Stimulated activated CD4-positive, alpha-beta T cell treated with anti-CD3 and anti-CD28 coated beads, Interleukin-12 subunit alpha, Interleukin-12 subunit beta, amount 100 ng/mL, for 48 hours (primary cell): ENCODE results near the gene PCDHGB7.
A peak's percentile ranks its signal among the peaks of the same experiment; 100 is the strongest.
"Not testable (repeated sequence)": the region's sequence is repeated elsewhere in the genome, so short reads cannot be mapped to it uniquely, and the experiment has no call there.

Source experiments
- DNase-seq, 3 donors: peaks; one replicate each; pipeline ENCODE4 v3.0.0-alpha.2; 2020; ENCODE audit warnings: low read depth in 2 of 3, low spot score in 1 of 3

The PCDHGB7 gene

GRCh38 chr5:141417494-141418172, at the start of gene PCDHGB7:
Gene PCDHGB7, plus strand, starts transcription at chr5:141417677. Its CDS starts 183 bp downstream, at chr5:141417860.
- DNase-seq = peak; percentile 27 to 43 (median 39)

GRCh38 chr5:141369994-141370848, 47.3 kb upstream of the PCDHGB7 start, which contains the start of gene PCDHGB3:
Gene PCDHGB3, plus strand, starts transcription at chr5:141370242. Its CDS starts 153 bp downstream, at chr5:141370395.
- DNase-seq = peak in 1 of 3 donors; percentile 12

DNA sequence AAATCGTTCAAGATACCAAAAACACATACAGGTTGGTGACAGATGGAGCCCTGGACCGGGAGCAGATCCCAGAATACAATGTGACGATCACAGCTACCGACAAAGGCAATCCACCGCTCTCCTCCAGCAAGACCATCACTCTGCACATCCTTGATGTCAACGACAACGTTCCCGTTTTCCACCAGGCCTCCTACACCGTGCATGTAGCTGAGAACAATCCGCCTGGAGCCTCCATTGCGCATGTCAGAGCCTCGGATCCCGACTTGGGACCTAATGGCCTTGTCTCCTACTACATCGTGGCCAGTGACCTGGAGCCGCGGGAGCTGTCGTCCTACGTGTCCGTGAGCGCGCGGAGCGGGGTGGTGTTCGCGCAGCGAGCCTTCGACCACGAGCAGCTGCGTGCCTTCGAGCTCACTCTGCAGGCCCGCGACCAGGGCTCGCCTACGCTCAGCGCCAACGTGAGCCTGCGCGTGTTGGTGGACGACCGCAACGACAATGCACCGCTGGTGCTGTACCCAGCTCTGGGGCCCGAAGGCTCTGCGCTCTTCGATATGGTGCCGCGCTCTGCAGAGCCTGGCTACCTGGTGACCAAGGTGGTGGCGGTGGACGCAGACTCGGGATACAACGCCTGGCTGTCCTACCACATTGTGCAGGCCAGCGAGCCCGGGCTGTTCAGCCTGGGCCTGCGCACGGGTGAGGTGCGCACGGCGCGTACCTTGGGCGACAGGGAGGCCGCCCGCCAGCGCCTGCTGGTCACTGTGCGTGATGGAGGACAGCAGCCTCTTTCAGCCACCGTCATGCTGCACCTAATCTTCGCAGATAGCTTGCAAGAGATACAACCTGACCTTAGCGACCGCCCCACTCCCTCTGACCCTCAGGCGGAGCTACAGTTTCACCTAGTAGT, 45.7 kb upstream of the PCDHGB7 start:
- no peak for DNase-seq

- DNase-seq = no peak
Observed at GRCh38 chr5:141373673-141374317, 43.7 kb upstream of the PCDHGB7 start, which contains the start of gene PCDHGA6. Gene PCDHGA6, plus strand, starts transcription at chr5:141373891. Its CDS starts 193 bp downstream, at chr5:141374084.

- DNase-seq = no peak
Observed at GRCh38 chr5:141374627-141375026, 42.9 kb upstream of the PCDHGB7 start.

DNA sequence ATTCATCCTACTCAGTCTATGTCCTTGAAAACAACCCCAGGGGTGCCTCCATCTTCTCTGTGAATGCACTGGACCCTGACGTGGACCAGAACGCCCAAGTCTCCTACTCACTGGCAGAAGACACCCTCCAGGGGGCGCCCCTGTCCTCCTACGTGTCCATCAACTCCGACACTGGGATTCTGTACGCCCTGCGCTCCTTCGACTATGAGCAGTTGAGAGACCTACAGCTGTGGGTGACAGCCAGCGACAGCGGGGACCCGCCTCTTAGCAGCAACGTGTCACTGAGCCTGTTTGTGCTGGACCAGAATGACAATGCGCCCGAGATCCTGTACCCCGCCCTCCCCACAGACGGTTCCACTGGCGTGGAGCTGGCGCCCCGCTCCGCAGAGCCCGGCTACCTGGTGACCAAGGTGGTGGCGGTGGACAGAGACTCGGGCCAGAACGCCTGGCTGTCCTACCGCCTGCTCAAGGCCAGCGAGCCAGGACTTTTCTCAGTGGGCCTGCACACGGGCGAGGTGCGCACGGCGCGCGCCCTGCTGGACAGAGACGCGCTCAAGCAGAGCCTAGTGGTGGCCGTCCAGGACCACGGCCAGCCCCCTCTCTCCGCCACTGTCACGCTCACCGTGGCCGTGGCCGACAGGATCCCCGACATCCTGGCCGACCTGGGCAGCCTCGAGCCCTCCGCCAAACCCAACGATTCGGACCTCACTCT, 41.9 kb upstream of the PCDHGB7 start:
- DNase-seq = not testable (repeated sequence)

GRCh38 chr5:141382469-141383294, 34.8 kb upstream of the PCDHGB7 start, which contains the start of gene PCDHGA7:
Gene PCDHGA7, plus strand, starts transcription at chr5:141382742. Its CDS starts 158 bp downstream, at chr5:141382900.
- no peak for DNase-seq

DNA sequence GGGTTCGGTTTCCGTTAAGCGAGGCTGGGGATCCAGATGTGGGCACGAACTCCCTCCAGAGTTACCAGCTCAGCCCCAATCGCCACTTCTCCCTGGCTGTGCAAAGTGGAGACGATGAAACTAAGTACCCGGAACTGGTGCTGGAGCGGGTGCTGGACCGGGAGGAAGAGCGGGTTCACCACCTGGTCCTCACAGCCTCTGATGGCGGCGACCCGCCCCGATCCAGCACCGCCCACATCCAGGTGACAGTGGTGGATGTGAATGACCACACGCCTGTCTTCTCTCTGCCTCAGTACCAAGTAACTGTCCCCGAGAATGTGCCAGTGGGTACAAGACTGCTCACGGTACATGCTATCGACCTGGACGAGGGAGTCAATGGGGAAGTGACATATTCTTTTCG, 34.1 kb upstream of the PCDHGB7 start:
- no peak for DNase-seq

DNA sequence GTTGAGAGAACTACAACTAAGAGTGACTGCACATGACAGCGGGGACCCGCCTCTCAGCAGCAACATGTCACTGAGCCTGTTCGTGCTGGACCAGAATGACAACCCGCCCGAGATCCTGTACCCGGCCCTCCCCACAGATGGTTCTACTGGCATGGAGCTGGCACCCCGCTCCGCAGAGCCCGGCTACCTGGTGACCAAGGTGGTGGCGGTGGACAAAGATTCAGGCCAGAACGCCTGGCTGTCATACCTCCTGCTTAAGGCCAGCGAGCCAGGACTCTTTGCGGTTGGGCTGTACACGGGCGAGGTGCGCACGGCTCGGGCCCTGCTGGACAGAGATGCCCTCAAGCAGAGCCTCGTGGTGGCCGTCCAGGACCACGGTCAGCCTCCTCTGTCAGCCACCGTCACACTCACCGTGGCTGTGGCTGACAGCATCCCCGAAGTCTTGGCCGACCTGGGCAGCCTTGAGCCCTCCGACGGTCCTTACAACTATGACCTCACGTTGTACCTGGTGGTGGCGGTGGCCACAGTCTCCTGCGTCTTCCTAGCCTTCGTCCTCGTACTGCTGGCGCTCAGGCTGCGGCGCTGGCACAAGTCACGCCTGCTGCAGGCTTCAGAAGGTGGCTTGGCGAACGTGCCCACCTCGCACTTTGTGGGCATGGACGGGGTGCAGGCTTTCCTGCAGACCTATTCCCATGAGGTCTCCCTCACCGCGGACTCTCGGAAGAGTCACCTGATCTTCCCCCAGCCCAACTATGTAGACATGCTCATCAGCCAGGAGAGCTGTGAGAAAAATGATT, 32.8 kb upstream of the PCDHGB7 start:
- DNase-seq = no peak

DNA sequence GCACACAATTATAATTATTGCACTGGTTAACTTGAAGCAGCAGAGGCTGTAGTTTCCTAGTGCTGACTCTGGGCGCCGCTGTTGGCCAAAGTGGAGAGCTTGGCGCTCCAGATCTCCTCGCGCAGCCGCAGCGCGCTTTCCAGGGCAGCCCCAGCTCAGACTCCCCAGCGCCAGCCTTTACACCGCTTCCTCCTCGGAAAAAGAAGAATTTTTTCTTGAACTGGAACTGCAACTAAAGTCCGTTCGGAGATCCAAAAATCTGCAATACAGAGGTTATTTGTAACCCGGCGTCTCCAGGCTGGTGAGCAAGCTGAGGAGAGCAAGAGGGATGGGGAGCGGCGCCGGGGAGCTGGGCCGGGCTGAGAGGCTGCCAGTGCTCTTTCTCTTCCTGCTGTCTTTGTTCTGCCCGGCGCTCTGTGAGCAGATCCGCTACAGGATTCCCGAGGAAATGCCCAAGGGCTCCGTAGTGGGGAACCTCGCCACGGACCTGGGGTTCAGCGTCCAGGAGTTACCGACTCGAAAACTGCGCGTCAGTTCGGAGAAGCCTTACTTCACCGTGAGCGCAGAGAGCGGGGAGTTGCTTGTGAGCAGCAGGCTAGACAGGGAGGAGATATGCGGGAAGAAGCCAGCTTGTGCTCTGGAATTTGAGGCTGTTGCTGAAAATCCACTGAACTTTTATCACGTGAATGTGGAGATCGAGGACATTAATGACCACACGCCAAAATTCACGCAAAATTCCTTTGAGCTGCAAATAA, 29.7 kb upstream of the PCDHGB7 start, which contains the start of gene PCDHGB4:
PCDHGB4 (plus strand) TSS at position 142 of the 755 bp plus-strand sequence; CDS start at position 329, 187 bp downstream.
- DNase-seq = not testable (repeated sequence)

DNA sequence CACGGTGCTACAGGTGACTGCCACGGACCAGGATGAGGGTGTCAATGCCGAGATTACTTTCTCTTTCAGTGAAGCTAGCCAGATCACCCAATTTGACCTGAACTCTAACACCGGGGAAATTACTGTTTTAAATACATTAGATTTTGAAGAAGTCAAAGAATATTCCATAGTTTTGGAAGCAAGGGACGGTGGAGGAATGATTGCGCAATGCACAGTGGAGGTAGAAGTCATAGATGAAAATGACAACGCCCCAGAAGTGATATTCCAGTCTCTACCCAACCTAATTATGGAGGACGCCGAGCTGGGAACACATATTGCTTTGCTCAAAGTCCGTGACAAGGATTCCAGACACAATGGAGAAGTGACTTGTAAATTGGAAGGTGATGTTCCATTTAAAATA, 28.8 kb upstream of the PCDHGB7 start:
- no peak for DNase-seq

- DNase-seq = no peak
Observed at GRCh38 chr5:141389153-141390042, 28.1 kb upstream of the PCDHGB7 start.

DNA sequence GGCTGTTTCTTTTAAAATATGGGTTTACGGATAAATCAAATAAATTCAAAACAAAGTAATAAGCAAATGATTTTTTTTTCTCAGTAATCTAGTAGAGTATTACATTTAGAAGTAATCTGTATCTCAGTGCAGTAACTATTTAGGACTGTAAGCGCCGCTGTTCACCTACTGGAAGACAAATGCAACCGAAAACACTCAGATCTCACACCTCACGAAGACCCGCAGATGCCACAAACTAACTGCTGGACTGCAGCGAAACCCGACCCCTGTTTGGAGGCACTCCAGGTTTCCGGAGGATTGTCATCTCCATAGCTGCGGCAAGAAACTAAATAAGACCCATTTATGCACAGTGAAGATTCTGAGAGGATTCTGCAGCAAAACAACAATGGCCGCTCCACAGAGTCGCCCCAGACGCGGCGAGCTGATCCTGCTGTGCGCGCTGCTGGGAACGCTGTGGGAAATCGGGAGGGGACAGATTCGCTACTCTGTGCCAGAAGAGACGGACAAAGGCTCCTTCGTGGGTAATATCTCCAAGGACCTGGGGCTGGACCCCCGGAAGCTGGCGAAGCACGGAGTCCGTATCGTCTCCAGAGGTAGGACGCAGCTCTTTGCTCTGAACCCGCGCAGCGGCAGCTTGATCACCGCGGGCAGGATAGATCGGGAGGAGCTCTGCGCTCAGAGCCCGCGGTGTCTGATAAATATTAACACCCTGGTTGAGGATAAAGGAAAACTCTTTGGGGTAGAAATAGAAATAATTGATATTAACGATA, 24.9 kb upstream of the PCDHGB7 start, which contains the start of gene PCDHGA8:
PCDHGA8 (plus strand) TSS at position 205 of the 770 bp plus-strand sequence; CDS start at position 386, 181 bp downstream.
- no peak for DNase-seq

- no peak for DNase-seq
Observed at GRCh38 chr5:141393267-141393666, 24.2 kb upstream of the PCDHGB7 start.
